Measurements from ENCODE around the gene NYNRIN.
A peak's percentile ranks its signal among the peaks of the same experiment; 100 is the strongest.

NYNRIN gene

DNA sequence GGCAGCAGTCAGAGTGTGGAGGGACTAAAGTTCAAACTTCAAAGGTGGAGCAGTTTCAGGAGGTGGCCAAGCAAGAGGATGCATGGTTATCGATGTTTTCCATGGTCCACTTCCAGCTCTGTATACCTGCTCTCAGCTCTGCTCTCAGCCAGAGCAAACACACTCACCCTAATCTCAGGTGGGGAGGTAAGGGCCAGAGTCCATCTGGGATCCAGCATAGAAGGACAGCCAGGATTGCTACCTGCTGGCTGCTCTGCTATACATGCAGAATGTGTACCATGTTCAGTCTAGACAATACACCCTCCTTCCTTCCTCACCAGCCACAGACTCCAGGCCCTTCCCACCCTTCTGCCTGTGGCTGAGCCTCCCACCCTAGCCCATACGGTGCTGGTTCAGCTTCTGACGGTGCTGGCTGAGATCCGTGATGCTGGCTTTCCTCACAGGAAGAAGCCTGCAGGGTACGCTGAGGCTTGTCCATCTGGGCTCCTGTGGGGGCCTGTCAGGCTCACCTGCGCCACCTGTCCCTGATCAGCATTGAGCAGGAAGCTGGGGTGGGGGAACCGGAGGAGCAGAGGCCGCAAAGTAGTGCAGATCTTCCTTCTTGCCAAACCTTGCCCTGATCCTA is 28.2 kb downstream of the NYNRIN start:
- Histone ChIP-seq H4K20me1 (ENCODE audit: insufficient read depth, low read length) (no peaks in the 10 kb centered on the region), H3K9me3 (ENCODE audit: low read length) (no peaks in the 10 kb centered on the region), H3K27ac (ENCODE audit: low read depth, low read length, poor library complexity, severe bottlenecking) (no peak overlapping the region), H3K79me2 (ENCODE audit: insufficient read depth, low read length) (no peaks in the 10 kb centered on the region), H2AFZ (ENCODE audit: low read length) (no peak overlapping the region), H3K27me3 (ENCODE audit: insufficient read depth, low read length) (no peaks in the 10 kb centered on the region), H3K4me2 (ENCODE audit: low read length) (no peak overlapping the region), H3K4me3 (ENCODE audit: low read depth, low read length, poor library complexity, severe bottlenecking) (no peak overlapping the region), H3K4me1 (ENCODE audit: insufficient read depth, low read length, severe bottlenecking) (peaks cover 58% of the 10 kb centered on the region), H3F3A (ENCODE audit: insufficient read depth, low read length) (no peaks in the 10 kb centered on the region), H3K36me3 (ENCODE audit: insufficient read depth, low read length) (peaks cover under 1% of the 10 kb centered on the region; the same call in 1 of the 2 replicates), H3K9me2 (ENCODE audit: low read depth, low read length) (no peaks in the 10 kb centered on the region), H3K9ac (ENCODE audit: low read length) (no peak overlapping the region)
- TF ChIP-seq EZH2 (IDR thresholded peaks at IDR 0.05; ENCODE audit: borderline replicate concordance, low read length): no peak
- TF ChIP-seq, protein P1, sequence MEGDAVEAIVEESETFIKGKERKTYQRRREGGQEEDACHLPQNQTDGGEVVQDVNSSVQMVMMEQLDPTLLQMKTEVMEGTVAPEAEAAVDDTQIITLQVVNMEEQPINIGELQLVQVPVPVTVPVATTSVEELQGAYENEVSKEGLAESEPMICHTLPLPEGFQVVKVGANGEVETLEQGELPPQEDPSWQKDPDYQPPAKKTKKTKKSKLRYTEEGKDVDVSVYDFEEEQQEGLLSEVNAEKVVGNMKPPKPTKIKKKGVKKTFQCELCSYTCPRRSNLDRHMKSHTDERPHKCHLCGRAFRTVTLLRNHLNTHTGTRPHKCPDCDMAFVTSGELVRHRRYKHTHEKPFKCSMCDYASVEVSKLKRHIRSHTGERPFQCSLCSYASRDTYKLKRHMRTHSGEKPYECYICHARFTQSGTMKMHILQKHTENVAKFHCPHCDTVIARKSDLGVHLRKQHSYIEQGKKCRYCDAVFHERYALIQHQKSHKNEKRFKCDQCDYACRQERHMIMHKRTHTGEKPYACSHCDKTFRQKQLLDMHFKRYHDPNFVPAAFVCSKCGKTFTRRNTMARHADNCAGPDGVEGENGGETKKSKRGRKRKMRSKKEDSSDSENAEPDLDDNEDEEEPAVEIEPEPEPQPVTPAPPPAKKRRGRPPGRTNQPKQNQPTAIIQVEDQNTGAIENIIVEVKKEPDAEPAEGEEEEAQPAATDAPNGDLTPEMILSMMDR (IDR thresholded peaks at IDR 0.05; ENCODE audit: low read length): no peak

DNA sequence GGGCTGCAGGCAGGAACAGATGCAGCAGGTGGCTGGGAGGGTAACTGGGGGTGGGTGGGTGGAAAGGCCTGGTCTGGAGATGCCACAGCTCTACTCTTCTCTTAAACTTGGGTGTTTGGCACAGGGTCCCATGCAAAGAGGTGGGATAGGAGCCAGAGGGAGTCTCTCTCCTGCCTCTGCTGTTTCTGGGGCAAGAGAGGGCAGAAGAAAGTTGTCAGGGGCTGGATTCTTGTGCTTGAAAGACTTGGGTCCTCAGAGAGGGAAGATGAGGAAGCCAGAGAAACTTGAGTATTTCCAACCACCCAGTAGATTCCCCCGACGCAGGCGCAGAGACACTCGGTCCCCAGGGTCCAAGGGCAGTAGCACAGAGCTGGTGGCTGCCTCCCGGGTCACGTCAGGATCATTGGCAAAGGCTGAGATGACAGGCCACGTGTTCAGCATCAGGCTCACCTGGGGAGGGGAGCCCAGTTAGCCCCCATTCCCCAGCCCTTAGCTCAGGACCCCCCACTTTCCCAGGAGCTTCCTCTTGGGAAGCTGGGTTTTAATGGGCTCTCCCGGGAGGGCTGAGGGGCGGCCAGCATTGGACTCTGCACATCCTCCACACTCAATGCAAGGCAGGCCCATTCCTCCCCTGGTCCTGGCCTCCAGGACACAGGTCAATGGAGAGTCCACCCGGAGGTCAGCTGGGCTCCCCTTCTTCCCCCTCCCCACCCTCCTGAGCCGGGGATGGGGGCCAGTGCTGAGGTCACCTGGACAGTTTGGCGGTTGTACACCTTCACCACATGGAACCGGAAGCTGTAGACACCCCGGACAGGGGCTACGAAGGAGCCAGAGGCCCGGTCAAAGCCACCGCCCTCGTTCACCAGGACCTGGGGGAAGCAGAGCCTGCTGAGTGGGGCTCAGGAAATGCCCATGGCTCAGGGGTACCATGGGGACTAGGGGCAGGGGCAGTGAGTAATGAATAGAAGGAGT is 29.0 kb downstream of the NYNRIN start:
- Histone ChIP-seq H3K79me2 (ENCODE audit: insufficient read depth, low read length) (no peaks in the 10 kb centered on the region), H4K20me1 (ENCODE audit: insufficient read depth, low read length) (no peaks in the 10 kb centered on the region), H3K9me2 (ENCODE audit: low read depth, low read length) (no peaks in the 10 kb centered on the region), H3K9me3 (ENCODE audit: low read length) (no peaks in the 10 kb centered on the region), H2AFZ (ENCODE audit: low read length) (no peak overlapping the region), H3K4me2 (ENCODE audit: low read length) (no peak overlapping the region), H3F3A (ENCODE audit: insufficient read depth, low read length) (no peaks in the 10 kb centered on the region), H3K27ac (ENCODE audit: low read depth, low read length, poor library complexity, severe bottlenecking) (no peak overlapping the region), H3K4me1 (ENCODE audit: insufficient read depth, low read length, severe bottlenecking) (peaks cover 57% of the 10 kb centered on the region), H3K4me3 (ENCODE audit: low read depth, low read length, poor library complexity, severe bottlenecking) (no peak overlapping the region), H3K9ac (ENCODE audit: low read length) (no peak overlapping the region), H3K36me3 (ENCODE audit: insufficient read depth, low read length) (peaks cover 9% of the 10 kb centered on the region; the same call in 1 of the 2 replicates), H3K27me3 (ENCODE audit: insufficient read depth, low read length) (no peaks in the 10 kb centered on the region)
- TF ChIP-seq, protein P1 (IDR thresholded peaks at IDR 0.05; ENCODE audit: low read length): no peak
- no peak for TF ChIP-seq EZH2 (IDR thresholded peaks at IDR 0.05; ENCODE audit: borderline replicate concordance, low read length)

DNA sequence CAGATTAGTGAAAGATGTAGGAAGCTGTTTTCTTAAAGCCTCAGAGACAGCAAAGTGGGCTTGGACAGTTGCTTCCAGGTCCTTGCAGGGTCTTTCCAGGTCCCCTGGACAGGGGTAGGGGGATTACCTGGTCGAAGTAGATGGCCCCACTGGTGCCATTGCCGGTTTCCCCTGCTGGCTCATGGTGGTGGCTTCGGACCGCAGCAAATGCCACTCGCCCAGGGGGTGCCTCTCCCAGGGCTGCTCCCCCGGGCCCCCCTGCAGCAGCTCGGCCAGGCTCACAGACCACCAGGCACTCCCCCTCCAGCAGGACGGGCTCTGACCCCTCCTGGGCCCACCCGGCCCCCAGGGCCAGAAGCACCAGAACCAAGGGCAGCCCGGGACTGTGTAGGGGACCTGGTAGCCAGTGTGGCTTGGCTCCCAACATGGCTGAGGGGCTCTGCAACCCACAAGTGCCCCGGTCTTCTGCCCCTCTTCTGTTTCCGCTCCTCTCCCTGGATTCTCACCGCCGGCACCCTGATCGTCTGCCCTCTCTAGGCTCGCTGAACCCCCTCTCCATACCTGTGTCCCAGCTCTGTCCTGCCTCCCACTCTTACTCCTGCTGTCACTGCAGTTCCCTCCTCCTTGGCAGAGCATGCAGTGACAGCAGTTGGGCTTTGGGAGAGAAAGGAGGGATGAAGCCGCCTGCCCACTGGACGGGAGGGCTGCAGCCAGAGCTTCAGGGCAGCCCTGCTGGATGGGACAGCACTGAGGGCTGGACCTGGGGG is 30.0 kb downstream of the NYNRIN start:
- Histone ChIP-seq H4K20me1 (ENCODE audit: insufficient read depth, low read length) (no peaks in the 10 kb centered on the region), H3K9me2 (ENCODE audit: low read depth, low read length) (no peaks in the 10 kb centered on the region), H3K4me1 (ENCODE audit: insufficient read depth, low read length, severe bottlenecking) (peaks cover 48% of the 10 kb centered on the region), H3K79me2 (ENCODE audit: insufficient read depth, low read length) (no peaks in the 10 kb centered on the region), H3F3A (ENCODE audit: insufficient read depth, low read length) (no peaks in the 10 kb centered on the region), H3K4me3 (ENCODE audit: low read depth, low read length, poor library complexity, severe bottlenecking) (peak overlapping the region; percentile 76), H3K9ac (ENCODE audit: low read length) (peak overlapping the region; percentile 80), H3K36me3 (ENCODE audit: insufficient read depth, low read length) (peaks cover 18% of the 10 kb centered on the region), H2AFZ (ENCODE audit: low read length) (no peak overlapping the region), H3K27me3 (ENCODE audit: insufficient read depth, low read length) (no peaks in the 10 kb centered on the region), H3K9me3 (ENCODE audit: low read length) (no peaks in the 10 kb centered on the region), H3K4me2 (ENCODE audit: low read length) (peak overlapping the region; percentile 84), H3K27ac (ENCODE audit: low read depth, low read length, poor library complexity, severe bottlenecking) (peak overlapping the region; percentile 68)
- TF ChIP-seq, protein P1 (IDR thresholded peaks at IDR 0.05; ENCODE audit: low read length): no peak
- no peak for TF ChIP-seq EZH2 (IDR thresholded peaks at IDR 0.05; ENCODE audit: borderline replicate concordance, low read length)
